Measurements from ENCODE around the gene RPLP2. TPM values are rescaled to one million over a fixed set of nuclear protein-coding genes. Genes with fewer than 3 reads are reported as not detected.

The RPLP2 gene
- total and polyA plus RNA-seq, 2 donors (not counting 1 experiment from before 2014, with no cell fraction given) = 525 to 3,947 TPM

GRCh38 chr11:798093-798713 lies 11.6 kb upstream of the RPLP2 start, which contains the start of gene SLC25A22:
SLC25A22 (minus strand) TSS chr11:798281; CDS start chr11:795006, 3,275 bp downstream.
- H3K4me3 ChIP-seq (ENCODE audit: control extremely low read depth in 1 of 5, extremely low read depth in 1 of 5, insufficient read depth in 1 of 5, low read depth in 2 of 5, low read length in 4 of 5) = peak within 1 kb of the TSS; percentile 19 to 95 (median 93)
- DNase-seq (peak; percentile 94), ATAC-seq (ENCODE audit: low read depth) (peak; percentile 78)
- Mint-ChIP-seq H3K9me3 (ENCODE audit: insufficient read depth) (no peaks in the 10 kb centered on the region), H3K4me1 (peaks cover 20% of the 10 kb centered on the region), H3K27me3 (no peaks in the 10 kb centered on the region), H3K4me3 (peak within 1 kb of the TSS; percentile 95), H3K27ac (peak within 1 kb of the TSS; percentile 92)
- H3K4me2 ChIP-seq (replicated peaks; ENCODE audit: low read depth, low read length, poor library complexity, severe bottlenecking) = peak within 1 kb of the TSS; percentile 99
- intact Hi-C loops (cut with micrococcal nuclease) = loop anchor here (1.0 to 10.0 kb wide), 6 partner anchors 11 to 591 kb away; partner anchors contain the start of genes BET1L, HRAS, LRRC56 and PTDSS2
- peaks cover 0 to 9% of the 10 kb centered on the region in 2 experiments for H3K36me3 ChIP-seq (replicated peaks in 1 of 2; ENCODE audit: control extremely low read depth in 1 of 2, control insufficient read depth in 1 of 2, extremely low read depth in 1 of 2, insufficient read depth in 2 of 2, low read length in 1 of 2)
- peaks cover 66% of the 10 kb centered on the region for H4K20me1 ChIP-seq (ENCODE audit: control insufficient read depth, insufficient read depth, low read length, poor library complexity, severe bottlenecking)
- ChIA-PET POLR2A (interaction anchor here (0.7 to 2.8 kb wide), 2 partner anchors 10 to 35 kb away, joined by 3 to 12 read pairs; partner anchors contain the start of genes CD151 and RPLP2), CTCF (interaction anchor here (1.3 to 1.4 kb wide), 4 partner anchors 11 to 45 kb away, joined by 3 to 5 read pairs (median 4); partner anchors contain the start of gene RPLP2)
- no peaks in the 10 kb centered on the region for H3K9me3 ChIP-seq (ENCODE audit: control extremely low read depth in 1 of 3, control insufficient read depth in 2 of 3, insufficient read depth in 1 of 3, low read length in 2 of 3)
- H3K9ac ChIP-seq (ENCODE audit: low read length) = peak within 1 kb of the TSS; percentile 89
- H3K4me1 ChIP-seq (ENCODE audit: control insufficient read depth in 2 of 2, insufficient read depth in 2 of 2, low read length in 2 of 2) = peaks cover 17 to 35% of the 10 kb centered on the region in 2 donors
- TF ChIP-seq EZH2 (IDR thresholded peaks at IDR 0.05; ENCODE audit: borderline replicate concordance, insufficient read depth, low read depth, low read length, poor library complexity, severe bottlenecking) (no peak), CTCF (IDR thresholded peaks at IDR 0.05) (peak; percentile 85)
- H3K27me3 ChIP-seq (replicated peaks in 1 of 4; ENCODE audit: control extremely low read depth in 1 of 4, control insufficient read depth in 3 of 4, insufficient read depth in 4 of 4, low read length in 3 of 4) = no peaks in the 10 kb centered on the region
- 2% methylated on average over 69 of the region's 69 CpGs for WGBS (ENCODE audit: insufficient coverage)
- H2AFZ ChIP-seq (ENCODE audit: insufficient read depth, low read depth, low read length, poor library complexity, severe bottlenecking) = peak within 1 kb of the TSS; percentile 87
- H3K27ac ChIP-seq (ENCODE audit: low read length in 2 of 2) = peak within 1 kb of the TSS; percentile 83 to 93
- H3K79me2 ChIP-seq (ENCODE audit: control insufficient read depth, insufficient read depth, low read length) = peaks cover 72% of the 10 kb centered on the region
